Left lung (tissue), 10 donors: ENCODE data around the gene IMMP2L. TPM values are rescaled to one million over a fixed set of nuclear protein-coding genes. Genes with fewer than 3 reads are reported as not detected.

Experiments
- ATAC-seq: fragments of 200-7000 bp; cut with Tn5 transposase; one replicate; pipeline ENCODE4 v1.9.1; 2020; ENCODE audit warnings: moderate library complexity
- DNase-seq, 4 donors: peaks; one replicate each; pipeline ENCODE4 v3.0.0-alpha.2; 2013 to 2020
- H3K27ac ChIP-seq, 2 donors: fragments of 200-600 bp; sonication (generic) in 1 of 2; one replicate each; pipeline versions ENCODE4 v1.5.0 to v1.8.0; 2020 to 2021
- H3K27me3 ChIP-seq, 2 donors: fragments of 200-600 bp; sonication (generic) in 1 of 2; one replicate each; pipeline versions ENCODE4 v1.5.0 to v1.8.0; 2020 to 2021
- H3K36me3 ChIP-seq, 2 donors: fragments of 200-600 bp; sonication (generic) in 1 of 2; one replicate each; pipeline versions ENCODE4 v1.5.0 to v1.8.0; 2020 to 2021
- H3K4me1 ChIP-seq, 2 donors: fragments of 200-600 bp; one replicate each; pipeline ENCODE4 v1.8.0; 2021
- H3K4me3 ChIP-seq, 2 donors: fragments of 200-600 bp; sonication (generic) in 1 of 2; one replicate each; pipeline versions ENCODE4 v1.5.0 to v1.8.0; 2020 to 2021; ENCODE audit warnings: mild to moderate bottlenecking in 1 of 2
- H3K9me3 ChIP-seq, 2 donors: fragments of 200-600 bp; sonication (generic) in 1 of 2; one replicate each; pipeline versions ENCODE4 v1.5.0 to v1.8.0; 2020 to 2021
- CTCF ChIP-seq, 2 donors: fragments of 200-600 bp; sonication (generic) in 1 of 2; IDR thresholded peaks; one replicate each; pipeline versions ENCODE4 v1.5.0 to v1.8.0; 2021; ENCODE audit warnings: antibody characterized with exemption in 2 of 2
- intact Hi-C, 2 donors: fragments of 100-400 bp; cut with DNase I; formaldehyde crosslinking; loops; one replicate each; pipeline versions ENCODE4 v1.11.2 to v1.14.2; 2022
- polyA plus RNA-seq, 6 donors: library from polyadenylated mRNA; unstranded; fragments of 120-200 nt; gene quantifications; one replicate each; pipeline ENCODE4 v1.2.1, GENCODE V29; 2013; ENCODE audit not compliant: insufficient read length in 6 of 6
- total RNA-seq, 2 donors: library from RNA; stranded (reverse); fragmentation: NEBNext Ultra II Directional; extraction: Animal tissue kit (Norgen Biotek cat#: 25700); gene quantifications; one replicate each; pipeline ENCODE4 v1.2.1, GENCODE V29; 2021
- donor health status: DM: no; HTN: yes; CAD: no.
- donor health status: DM: no; HTN: no; CAD: no.

Gene IMMP2L
- total and polyA plus RNA-seq, 8 donors: 10.3 to 30.1 (median 25.7) TPM

GRCh38 chr7:111424768-111425167 is 137.5 kb downstream of the IMMP2L start:
- H3K27me3 ChIP-seq: no peaks in the 10 kb centered on the region
- H3K9me3 ChIP-seq: peaks cover 0 to 9% of the 10 kb centered on the region in 2 donors
- H3K4me1 ChIP-seq: no peaks in the 10 kb centered on the region
- intact Hi-C loops: no loop called here
- DNase-seq (no peak), ATAC-seq (peak; percentile 52)
- H3K27ac ChIP-seq: no peak overlapping the region
- no peaks in the 10 kb centered on the region for H3K36me3 ChIP-seq
- H3K4me3 ChIP-seq: no peak overlapping the region
- TF ChIP-seq CTCF (IDR thresholded peaks at IDR 0.05): no peak

GRCh38 chr7:111414374-111414773 is 147.9 kb downstream of the IMMP2L start:
- TF ChIP-seq CTCF (IDR thresholded peaks at IDR 0.05): no peak

GRCh38 chr7:111413739-111414138 is 148.6 kb downstream of the IMMP2L start:
- H3K4me3 ChIP-seq: no peak overlapping the region
- TF ChIP-seq CTCF (IDR thresholded peaks at IDR 0.05): no peak
- no peaks in the 10 kb centered on the region for H3K36me3 ChIP-seq
- H3K27me3 ChIP-seq: no peaks in the 10 kb centered on the region
- intact Hi-C loops: no loop called here
- H3K9me3 ChIP-seq: no peaks in the 10 kb centered on the region
- H3K4me1 ChIP-seq: no peaks in the 10 kb centered on the region
- DNase-seq: no peak
- ATAC-seq: no peak
- no peak overlapping the region for H3K27ac ChIP-seq

More at GRCh38 chr7:111414374-111414773, 147.9 kb downstream of the IMMP2L start:
- no peak for DNase-seq
- H3K27me3 ChIP-seq: no peaks in the 10 kb centered on the region
- intact Hi-C loops: no loop called here
- no peaks in the 10 kb centered on the region for H3K9me3 ChIP-seq
- no peak overlapping the region for H3K27ac ChIP-seq
- H3K4me3 ChIP-seq: no peak overlapping the region
- no peaks in the 10 kb centered on the region for H3K4me1 ChIP-seq
- no peak for ATAC-seq
- H3K36me3 ChIP-seq: no peaks in the 10 kb centered on the region

GRCh38 chr7:111410899-111411298 is 151.4 kb downstream of the IMMP2L start:
- intact Hi-C loops: no loop called here
- ATAC-seq: no peak
- H3K27me3 ChIP-seq: no peaks in the 10 kb centered on the region
- no peak overlapping the region for H3K27ac ChIP-seq
- TF ChIP-seq CTCF (IDR thresholded peaks at IDR 0.05): no peak
- H3K9me3 ChIP-seq: no peaks in the 10 kb centered on the region
- H3K4me1 ChIP-seq: no peaks in the 10 kb centered on the region
- H3K4me3 ChIP-seq: no peak overlapping the region
- H3K36me3 ChIP-seq: no peaks in the 10 kb centered on the region
- DNase-seq: no peak

- intact Hi-C loops: no loop called here
- Histone ChIP-seq H3K27me3 (no peaks in the 10 kb centered on the region), H3K4me1 (no peaks in the 10 kb centered on the region), H3K4me3 (no peak overlapping the region), H3K36me3 (no peaks in the 10 kb centered on the region), H3K27ac (no peak overlapping the region), H3K9me3 (no peaks in the 10 kb centered on the region)
- TF ChIP-seq CTCF (IDR thresholded peaks at IDR 0.05): no peak
- DNase-seq (no peak), ATAC-seq (no peak)
Observed at GRCh38 chr7:111409714-111410422, 152.4 kb downstream of the IMMP2L start.
